Fibroblast of skin of left biceps (primary cell): ENCODE results near the gene ADIPOR2.

ENCODE experiments used
- DNase-seq, 2 experiments: peaks; one replicate each; pipeline ENCODE4 v3.0.0-alpha.2; 2013; ENCODE audit warnings: low read depth in 2 of 2

The ADIPOR2 gene

GRCh38 chr12:1829306-1829900, 138.5 kb downstream of the ADIPOR2 start:
- no peak for DNase-seq

- DNase-seq, result no peak
These were observed 139.6 kb downstream of the ADIPOR2 start for GRCh38 chr12:1830401-1830845.

- DNase-seq, result peak in 1 of 2 experiments; percentile 4
These were observed 140.4 kb downstream of the ADIPOR2 start for GRCh38 chr12:1830981-1831963.

GRCh38 chr12:1832801-1833595, 142.1 kb downstream of the ADIPOR2 start:
- DNase-seq, result no peak

- DNase-seq, result no peak
These were observed 142.7 kb downstream of the ADIPOR2 start for GRCh38 chr12:1833596-1834028.

GRCh38 chr12:1834186-1834925, 143.5 kb downstream of the ADIPOR2 start:
- DNase-seq, result no peak

GRCh38 chr12:1835211-1836131, 144.6 kb downstream of the ADIPOR2 start:
- DNase-seq, result no peak

GRCh38 chr12:1836241-1836803, 145.5 kb downstream of the ADIPOR2 start:
- no peak for DNase-seq

- DNase-seq, result no peak
These were observed 146.1 kb downstream of the ADIPOR2 start for GRCh38 chr12:1836854-1837421.

GRCh38 chr12:1837541-1838204, 146.8 kb downstream of the ADIPOR2 start:
- no peak for DNase-seq
